Mesodermal cell (in vitro differentiated cells): Measurements from ENCODE around the gene SLC13A5.
"Not testable (repeated sequence)": the region's sequence is repeated elsewhere in the genome, so short reads cannot be mapped to it uniquely, and the experiment has no call there.

Source experiments
- H3K27ac ChIP-seq: 2 replicates; pipeline ENCODE4 v1.7.0; 2013; ENCODE audit warnings: mild to moderate bottlenecking, low read depth, low read length, moderate library complexity; ENCODE audit not compliant: severe bottlenecking
- H3K36me3 ChIP-seq: 2 replicates; pipeline ENCODE4 v1.7.1; 2013; ENCODE audit warnings: mild to moderate bottlenecking, low read length, moderate library complexity; ENCODE audit not compliant: control insufficient read depth, insufficient read depth
- H3K4me1 ChIP-seq: one replicate; pipeline ENCODE4 v1.7.1; 2013; ENCODE audit warnings: mild to moderate bottlenecking, low read length; ENCODE audit not compliant: insufficient read depth, control insufficient read depth, poor library complexity, severe bottlenecking
- H3K4me3 ChIP-seq: 2 replicates; pipeline ENCODE4 v1.7.0; 2013; ENCODE audit warnings: low read length, control low read depth, mild to moderate bottlenecking; ENCODE audit not compliant: insufficient read depth, poor library complexity, severe bottlenecking; ENCODE audit errors: extremely low read depth
- H3K9me3 ChIP-seq: 2 replicates; pipeline ENCODE4 v1.7.1; 2013; ENCODE audit warnings: mild to moderate bottlenecking, low read length, moderate library complexity; ENCODE audit not compliant: control insufficient read depth
- WGBS, 2 experiments: methylation state at CpG; one replicate each; pipeline ENCODE4 v1.1.5; 2013; ENCODE audit warnings: missing lambda C conversion rate in 2 of 2; ENCODE audit not compliant: insufficient coverage in 2 of 2; 5-methylcytosine and 5-hydroxymethylcytosine counted together

The SLC13A5 gene

GRCh38 chr17:6748617-6749016, 35.4 kb upstream of the SLC13A5 start:
- H3K27ac ChIP-seq = no peak overlapping the region
- H3K4me1 ChIP-seq = peaks cover 12% of the 10 kb centered on the region
- peaks cover 3% of the 10 kb centered on the region for H3K9me3 ChIP-seq
- no peak overlapping the region for H3K4me3 ChIP-seq
- no peaks in the 10 kb centered on the region for H3K36me3 ChIP-seq

GRCh38 chr17:6746665-6747064, 33.5 kb upstream of the SLC13A5 start:
- WGBS, 2 experiments = no CpG with 5 or more reads among the region's 6 CpGs
- H3K9me3 ChIP-seq, H3K36me3 ChIP-seq, H3K4me3 ChIP-seq, H3K4me1 ChIP-seq, H3K27ac ChIP-seq: not testable (repeated sequence)

GRCh38 chr17:6729531-6729930, 16.4 kb upstream of the SLC13A5 start:
- WGBS, 2 experiments = 85 to 92% methylated on average over 2 to 4 of the region's 4 CpGs
- no peak overlapping the region for H3K27ac ChIP-seq
- H3K4me3 ChIP-seq = no peak overlapping the region
- H3K9me3 ChIP-seq = no peaks in the 10 kb centered on the region
- no peaks in the 10 kb centered on the region for H3K4me1 ChIP-seq
- no peaks in the 10 kb centered on the region for H3K36me3 ChIP-seq

GRCh38 chr17:6724009-6724408, 10.8 kb upstream of the SLC13A5 start:
- Histone ChIP-seq H3K4me3 (no peak overlapping the region), H3K27ac (no peak overlapping the region), H3K9me3 (no peaks in the 10 kb centered on the region), H3K36me3 (no peaks in the 10 kb centered on the region), H3K4me1 (no peaks in the 10 kb centered on the region)
- WGBS, 2 experiments = 79 to 93% methylated on average over 2 to 3 of the region's 5 CpGs

GRCh38 chr17:6721744-6722143, 8.6 kb upstream of the SLC13A5 start:
- H3K9me3 ChIP-seq = no peaks in the 10 kb centered on the region
- 84 to 91% methylated on average over 5 of the region's 5 CpGs for WGBS, 2 experiments
- H3K27ac ChIP-seq = no peak overlapping the region
- H3K36me3 ChIP-seq = no peaks in the 10 kb centered on the region
- H3K4me1 ChIP-seq = no peaks in the 10 kb centered on the region
- H3K4me3 ChIP-seq = no peak overlapping the region

GRCh38 chr17:6716736-6717135, 3.6 kb upstream of the SLC13A5 start:
- H3K4me1 ChIP-seq = no peaks in the 10 kb centered on the region
- no peaks in the 10 kb centered on the region for H3K9me3 ChIP-seq
- no peaks in the 10 kb centered on the region for H3K36me3 ChIP-seq
- no peak overlapping the region for H3K4me3 ChIP-seq
- 100% methylated on average over 2 of the region's 2 CpGs; no CpG with 5 or more reads in 1 of the 2 experiments for WGBS, 2 experiments
- no peak overlapping the region for H3K27ac ChIP-seq

- no peaks in the 10 kb centered on the region for H3K9me3 ChIP-seq
- H3K36me3 ChIP-seq = no peaks in the 10 kb centered on the region
- no peak overlapping the region for H3K4me3 ChIP-seq
- H3K4me1 ChIP-seq = no peaks in the 10 kb centered on the region
- 94% methylated on average over 5 of the region's 7 CpGs for WGBS, 2 experiments
- no peak overlapping the region for H3K27ac ChIP-seq
Measured at GRCh38 chr17:6714315-6714874, 1.2 kb upstream of the SLC13A5 start.

GRCh38 chr17:6713918-6714271, 726 bp upstream of the SLC13A5 start:
- H3K36me3 ChIP-seq = no peaks in the 10 kb centered on the region
- WGBS, 2 experiments = 6% methylated on average over 22 to 27 of the region's 29 CpGs
- no peaks in the 10 kb centered on the region for H3K4me1 ChIP-seq
- no peak overlapping the region for H3K27ac ChIP-seq
- no peaks in the 10 kb centered on the region for H3K9me3 ChIP-seq
- peak overlapping the region; percentile 44 for H3K4me3 ChIP-seq

GRCh38 chr17:6712854-6713129, 377 bp downstream of the SLC13A5 start:
- no peaks in the 10 kb centered on the region for H3K36me3 ChIP-seq
- no peaks in the 10 kb centered on the region for H3K9me3 ChIP-seq
- peak overlapping the region; percentile 44 for H3K4me3 ChIP-seq
- no peak overlapping the region for H3K27ac ChIP-seq
- H3K4me1 ChIP-seq = no peaks in the 10 kb centered on the region
- WGBS, 2 experiments = 29 to 30% methylated on average over 13 to 14 of the region's 14 CpGs

GRCh38 chr17:6712058-6712853, 913 bp downstream of the SLC13A5 start:
- H3K9me3 ChIP-seq = no peaks in the 10 kb centered on the region
- H3K4me3 ChIP-seq = no peak overlapping the region
- no peaks in the 10 kb centered on the region for H3K4me1 ChIP-seq
- no peaks in the 10 kb centered on the region for H3K36me3 ChIP-seq
- no peak overlapping the region for H3K27ac ChIP-seq
- 37 to 45% methylated on average over 6 to 10 of the region's 11 CpGs for WGBS, 2 experiments

- no peaks in the 10 kb centered on the region for H3K36me3 ChIP-seq
- no peaks in the 10 kb centered on the region for H3K4me1 ChIP-seq
- WGBS, 2 experiments = 82 to 93% methylated on average over 2 of the region's 2 CpGs
- H3K4me3 ChIP-seq = no peak overlapping the region
- no peaks in the 10 kb centered on the region for H3K9me3 ChIP-seq
- H3K27ac ChIP-seq = no peak overlapping the region
Measured at GRCh38 chr17:6711681-6712057, 1.5 kb downstream of the SLC13A5 start.
